ENCODE data around the gene NCAPG2.

Gene NCAPG2

DNA sequence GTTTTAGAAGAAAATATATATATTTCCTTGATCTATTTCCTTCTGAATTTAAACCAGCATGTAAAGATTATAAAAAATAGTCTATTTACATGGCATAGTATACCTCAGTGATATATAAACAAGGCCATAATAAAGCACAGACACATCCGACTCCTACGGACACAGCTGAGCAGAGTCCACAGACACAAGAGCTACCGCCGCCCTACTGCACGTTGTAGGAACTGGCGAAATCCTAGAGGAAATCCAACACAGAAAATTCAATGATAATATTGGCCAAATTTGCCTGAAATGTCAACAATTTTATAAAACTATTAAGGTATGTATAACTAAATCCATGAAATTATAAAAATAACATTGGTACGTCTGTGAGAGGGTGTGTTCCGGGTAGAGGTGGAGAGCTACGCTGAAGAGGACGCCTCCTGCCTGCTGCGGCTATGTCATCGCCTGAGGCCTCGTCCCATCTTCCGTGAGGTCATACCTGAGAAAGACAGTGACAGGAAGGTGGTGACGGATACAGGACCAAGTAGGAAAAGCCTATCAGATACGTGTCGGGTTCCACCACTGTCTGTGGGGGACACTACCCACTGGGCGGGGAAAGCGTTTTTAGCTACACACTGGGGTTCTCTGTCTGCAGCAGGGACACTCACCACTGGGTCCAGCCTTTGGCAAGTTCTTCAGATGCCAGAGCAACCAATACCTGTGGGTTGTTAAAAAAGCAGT lies 29.3 kb upstream of the NCAPG2 start:
- DNase-seq (ENCODE audit: low read depth): no peak
- no peak overlapping the region for H3K4me3 ChIP-seq (ENCODE audit: low read length)
- TF ChIP-seq, protein P1, sequence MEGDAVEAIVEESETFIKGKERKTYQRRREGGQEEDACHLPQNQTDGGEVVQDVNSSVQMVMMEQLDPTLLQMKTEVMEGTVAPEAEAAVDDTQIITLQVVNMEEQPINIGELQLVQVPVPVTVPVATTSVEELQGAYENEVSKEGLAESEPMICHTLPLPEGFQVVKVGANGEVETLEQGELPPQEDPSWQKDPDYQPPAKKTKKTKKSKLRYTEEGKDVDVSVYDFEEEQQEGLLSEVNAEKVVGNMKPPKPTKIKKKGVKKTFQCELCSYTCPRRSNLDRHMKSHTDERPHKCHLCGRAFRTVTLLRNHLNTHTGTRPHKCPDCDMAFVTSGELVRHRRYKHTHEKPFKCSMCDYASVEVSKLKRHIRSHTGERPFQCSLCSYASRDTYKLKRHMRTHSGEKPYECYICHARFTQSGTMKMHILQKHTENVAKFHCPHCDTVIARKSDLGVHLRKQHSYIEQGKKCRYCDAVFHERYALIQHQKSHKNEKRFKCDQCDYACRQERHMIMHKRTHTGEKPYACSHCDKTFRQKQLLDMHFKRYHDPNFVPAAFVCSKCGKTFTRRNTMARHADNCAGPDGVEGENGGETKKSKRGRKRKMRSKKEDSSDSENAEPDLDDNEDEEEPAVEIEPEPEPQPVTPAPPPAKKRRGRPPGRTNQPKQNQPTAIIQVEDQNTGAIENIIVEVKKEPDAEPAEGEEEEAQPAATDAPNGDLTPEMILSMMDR (conservative IDR thresholded peaks at IDR 0.05; ENCODE audit: low read length): no peak

DNA sequence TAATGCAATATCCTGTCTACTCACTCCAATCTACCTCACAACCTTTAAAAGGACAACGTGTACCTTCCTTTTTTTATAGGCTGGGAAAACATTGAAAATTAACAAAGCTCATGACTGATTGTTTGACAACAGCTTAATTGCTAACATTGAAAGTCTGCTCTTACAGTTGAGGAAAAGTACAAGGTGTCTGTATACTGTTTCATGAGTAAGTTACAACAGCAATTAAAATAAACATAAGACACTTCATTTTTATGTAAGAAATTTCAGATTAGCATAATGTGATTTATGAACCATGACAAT lies 28.6 kb upstream of the NCAPG2 start:
- no peak overlapping the region for H3K4me3 ChIP-seq (ENCODE audit: low read length)
- no peak for DNase-seq (ENCODE audit: low read depth)
- TF ChIP-seq, protein P1 (conservative IDR thresholded peaks at IDR 0.05; ENCODE audit: low read length): no peak

DNA sequence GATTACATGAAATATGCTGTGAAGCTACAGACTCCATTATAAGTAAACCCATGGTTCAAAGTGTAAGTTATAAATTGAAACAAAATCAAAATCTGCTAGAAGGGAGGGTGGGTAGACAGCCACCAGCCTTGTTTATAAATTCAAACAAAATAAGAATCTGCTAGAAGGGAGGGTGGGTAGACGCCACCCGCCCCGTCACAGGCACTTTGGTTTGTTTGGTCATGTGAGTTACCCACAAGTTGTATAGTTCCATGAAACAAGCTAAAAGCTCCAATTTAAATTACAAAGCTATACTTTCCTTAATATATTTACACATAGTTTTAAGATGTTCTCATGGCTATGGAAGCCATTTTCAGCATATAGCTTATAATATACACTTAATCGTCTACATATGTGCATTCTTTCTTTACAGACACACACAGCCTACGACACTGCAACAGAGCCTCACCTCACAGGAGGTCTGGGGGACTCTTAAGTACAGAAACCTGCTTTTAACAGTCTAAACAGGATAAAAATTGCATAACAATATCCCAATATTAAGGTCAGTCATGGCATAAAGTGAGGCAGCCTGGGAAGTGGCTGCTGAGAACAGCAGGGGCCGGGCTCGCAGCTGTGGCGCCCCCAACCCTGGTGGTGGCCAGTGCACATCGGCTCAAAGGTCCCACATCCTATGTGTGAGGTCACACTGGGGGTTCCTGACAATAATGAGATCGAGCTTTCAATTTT lies 28.1 kb upstream of the NCAPG2 start:
- no peak for DNase-seq (ENCODE audit: low read depth)
- no peak overlapping the region for H3K4me3 ChIP-seq (ENCODE audit: low read length)
- TF ChIP-seq, protein P1 (conservative IDR thresholded peaks at IDR 0.05; ENCODE audit: low read length): no peak

DNA sequence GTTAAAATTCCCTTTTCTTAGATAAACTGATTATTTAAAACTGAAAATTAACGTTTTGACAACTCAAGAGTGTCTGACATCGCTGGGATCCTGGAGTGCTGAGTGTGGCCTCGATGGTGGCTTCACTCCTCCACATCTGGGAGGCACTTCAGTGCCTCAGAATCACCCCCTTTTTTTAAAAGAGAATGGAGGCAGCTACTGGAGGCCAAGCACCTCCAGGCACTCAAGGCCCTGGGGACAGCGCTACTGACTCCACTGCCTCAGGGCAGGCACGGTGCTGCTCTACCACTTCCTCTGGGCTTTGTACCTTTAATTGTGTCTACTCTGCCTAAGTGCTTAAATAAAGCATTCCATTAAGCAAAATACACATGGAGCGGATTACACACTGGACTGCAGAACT lies 27.2 kb upstream of the NCAPG2 start:
- no peak overlapping the region for H3K4me3 ChIP-seq (ENCODE audit: low read length)
- TF ChIP-seq, protein P1 (conservative IDR thresholded peaks at IDR 0.05; ENCODE audit: low read length): no peak
- no peak for DNase-seq (ENCODE audit: low read depth)

DNA sequence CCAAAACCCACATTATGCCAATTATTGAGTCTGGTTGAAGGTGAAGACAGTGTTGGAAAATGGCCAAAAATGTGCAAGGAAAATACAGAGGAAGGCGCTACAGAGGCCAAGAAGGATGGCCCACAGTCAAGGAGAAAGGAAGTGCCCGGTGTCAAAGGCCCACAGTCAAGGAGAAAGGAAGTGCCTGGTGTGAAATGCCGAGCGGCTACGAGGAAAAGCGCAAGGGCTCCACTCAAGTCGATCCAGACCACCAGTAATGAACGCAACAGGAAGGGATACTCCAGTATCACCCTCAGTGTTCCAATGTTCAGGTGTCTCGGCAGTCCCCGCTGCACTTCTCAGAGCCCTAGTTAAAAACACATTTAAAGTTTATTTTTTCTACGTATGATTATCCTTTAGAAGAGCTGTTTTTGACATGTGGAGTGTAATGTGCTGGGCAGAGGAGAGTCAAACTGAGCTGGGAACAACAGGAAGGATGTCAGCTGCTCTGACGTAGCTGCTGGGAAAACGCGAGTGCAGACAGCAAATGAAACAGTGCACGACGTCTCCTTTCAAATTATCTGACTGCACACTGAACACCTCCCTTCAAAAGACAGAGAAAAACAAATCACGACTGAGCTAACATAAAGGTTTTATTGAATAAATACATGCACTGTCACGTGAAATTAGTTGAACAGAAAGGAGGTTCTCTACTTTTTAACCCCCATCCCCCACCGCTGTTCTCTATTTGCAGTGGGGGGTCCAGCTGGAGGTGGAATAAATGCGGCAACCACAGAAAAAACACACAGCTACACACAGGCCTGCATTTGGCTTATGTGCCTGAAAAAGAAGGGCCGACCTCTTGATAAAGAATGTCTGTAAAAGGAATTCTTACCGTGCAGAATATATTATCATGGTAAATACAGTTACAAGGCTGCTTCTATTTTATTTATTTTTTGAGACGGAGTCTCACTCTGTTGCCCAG lies 26.1 kb upstream of the NCAPG2 start:
- TF ChIP-seq, protein P1 (conservative IDR thresholded peaks at IDR 0.05; ENCODE audit: low read length): no peak
- DNase-seq (ENCODE audit: low read depth): no peak
- no peak overlapping the region for H3K4me3 ChIP-seq (ENCODE audit: low read length)

DNA sequence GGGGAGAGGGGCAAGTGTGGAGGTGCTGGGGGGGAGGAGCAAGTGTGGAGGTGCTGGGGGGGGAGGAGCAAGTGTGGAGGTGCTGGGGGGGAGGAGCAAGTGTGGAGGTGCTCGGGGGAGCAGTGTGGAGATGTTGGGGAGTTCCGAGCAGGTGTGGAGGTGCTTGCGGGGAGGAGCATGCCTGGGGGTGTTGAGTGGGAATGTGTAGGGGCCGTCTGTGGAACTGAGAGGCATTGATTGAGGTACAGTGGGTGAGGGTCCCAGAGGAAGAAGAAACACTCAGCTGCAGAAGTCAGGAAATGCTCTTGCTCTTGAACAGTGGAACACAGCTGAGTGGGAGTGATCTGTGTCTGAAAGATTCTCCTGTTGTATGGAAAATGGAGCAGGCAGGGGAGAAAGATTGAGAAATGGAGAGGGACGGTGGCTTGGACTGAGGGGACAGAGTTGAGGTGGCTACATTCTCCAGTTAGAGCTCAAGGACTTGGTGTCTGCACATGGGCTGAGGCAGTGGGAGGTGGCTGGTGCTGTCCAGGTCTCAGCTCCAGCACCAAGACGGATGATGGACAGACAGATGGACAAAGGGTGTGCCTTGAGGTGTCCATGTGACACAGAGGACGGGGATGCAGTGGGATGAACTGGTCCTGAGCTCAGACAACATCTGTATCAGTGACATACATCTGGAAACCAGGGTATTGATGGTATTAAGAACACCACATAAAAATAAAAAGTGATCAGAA lies 25.2 kb upstream of the NCAPG2 start:
- no peak overlapping the region for H3K4me3 ChIP-seq (ENCODE audit: low read length)
- TF ChIP-seq, protein P1 (conservative IDR thresholded peaks at IDR 0.05; ENCODE audit: low read length): no peak
- no peak for DNase-seq (ENCODE audit: low read depth)
